ENCODE data around the gene NFATC2. TPM values are rescaled to one million over a fixed set of nuclear protein-coding genes. Genes with fewer than 3 reads are reported as not detected.

Gene NFATC2
- total and polyA plus RNA-seq, 2 of the 8 experiments (the other 6 are each of a cell fraction or from before 2014, with no cell fraction given) = 0.27 to 0.91 TPM

GRCh38 chr20:51385646-51386530 lies 156.6 kb downstream of the NFATC2 start (continued):
- TF ChIP-seq CTCF (IDR thresholded peaks at IDR 0.05; ENCODE audit: control extremely low read depth in 1 of 3, insufficient read depth in 1 of 3, low read depth in 1 of 3, low read length in 3 of 3) (peak; percentile 51 to 82 (median 72)), JUN (IDR thresholded peaks at IDR 0.05; ENCODE audit: low read depth, low read length) (no peak), HDAC6 (IDR thresholded peaks at IDR 0.05; ENCODE audit: low read depth, low read length) (no peak), EZH2 (IDR thresholded peaks at IDR 0.05; ENCODE audit: low read depth, low read length, severe bottlenecking) (no peak), SIN3A (conservative IDR thresholded peaks at IDR 0.05 in 1 of 2, IDR thresholded peaks at IDR 0.05 in 1 of 2; ENCODE audit: low read depth in 1 of 2, low read length in 2 of 2) (no peak), RAD21 (IDR thresholded peaks at IDR 0.05 in 1 of 2, conservative IDR thresholded peaks at IDR 0.05 in 1 of 2; ENCODE audit: low read depth in 2 of 2, low read length in 2 of 2) (peak; percentile 74 to 85), POLR2AphosphoS5 (IDR thresholded peaks at IDR 0.05; ENCODE audit: low read depth, low read length) (no peak), HDAC2 (IDR thresholded peaks at IDR 0.05; ENCODE audit: borderline replicate concordance in 1 of 2, low read depth in 2 of 2, low read length in 2 of 2) (no peak), ATF2 (IDR thresholded peaks at IDR 0.05; ENCODE audit: low read length) (no peak), POU5F1 (IDR thresholded peaks at IDR 0.05; ENCODE audit: low read depth, low read length) (no peak), CEBPB (IDR thresholded peaks at IDR 0.05; ENCODE audit: low read depth, low read length) (no peak)
